HFFc6 (cell line): ENCODE results near the gene P2RX6. TPM values are rescaled to one million over a fixed set of nuclear protein-coding genes. Genes with fewer than 3 reads are reported as not detected.

ENCODE experiments used
- DNase-seq: peaks from one replicate; pipeline ENCODE4 v3.0.0-alpha.2; 2018
- H3K27ac Mint-ChIP-seq: 2 replicates; pipeline ENCODE4 v1.8.0; 2020; ENCODE audit warnings: mild to moderate bottlenecking, mixed read lengths
- H3K27me3 Mint-ChIP-seq: 2 replicates; pipeline ENCODE4 v1.8.0; 2021; ENCODE audit warnings: mild to moderate bottlenecking, moderate library complexity, mixed read lengths; ENCODE audit not compliant: insufficient read depth
- H3K36me3 Mint-ChIP-seq: 2 replicates; pipeline ENCODE4 v1.8.0; 2021; ENCODE audit warnings: low read depth, mixed read lengths
- H3K4me1 Mint-ChIP-seq: 2 replicates; pipeline ENCODE4 v1.8.0; 2020; ENCODE audit warnings: low read depth, mixed read lengths
- H3K4me3 Mint-ChIP-seq: 2 replicates; pipeline ENCODE4 v1.8.0; 2020; ENCODE audit warnings: mild to moderate bottlenecking, moderate library complexity, mixed read lengths
- H3K9me3 Mint-ChIP-seq: 2 replicates; pipeline ENCODE4 v1.8.0; 2020; ENCODE audit warnings: mild to moderate bottlenecking, mixed read lengths
- CTCF ChIP-seq: fragments of 200-600 bp; sonication (generic); IDR thresholded peaks from 2 replicates; pipeline ENCODE4 v1.5.0; 2021; ENCODE audit warnings: antibody characterized with exemption, mild to moderate bottlenecking
- total RNA-seq, 6 experiments: library from RNA; stranded (reverse); fragmentation: NEBNext Ultra II Directional; extraction: Animal tissue kit (Norgen Biotek cat#: 25700); gene quantifications; 2 replicates in 1 of 6; 3 replicates in 5 of 6; pipeline ENCODE4 v1.2.3, GENCODE V29; 2021

The P2RX6 gene
- total RNA-seq, 6 experiments from 2014 or later, result 1.6 to 4.0 (median 1.9) TPM

- DNase-seq, result no peak
- peaks cover 5% of the 10 kb centered on the region; the same call in 1 of the 2 replicates for H3K27me3 Mint-ChIP-seq
- H3K9me3 Mint-ChIP-seq, result no peaks in the 10 kb centered on the region
- H3K4me3 Mint-ChIP-seq, result no peak overlapping the region; the same call in 1 of the 2 replicates
- TF ChIP-seq CTCF, result no peak
- H3K27ac Mint-ChIP-seq, result peak overlapping the region; percentile 79
- H3K36me3 Mint-ChIP-seq, result no peaks in the 10 kb centered on the region
- peaks cover 65% of the 10 kb centered on the region for H3K4me1 Mint-ChIP-seq
Observed at GRCh38 chr22:21042978-21043859, 28.3 kb downstream of the P2RX6 start.

GRCh38 chr22:21043860-21044535 lies 29.0 kb downstream of the P2RX6 start:
- Mint-ChIP-seq H3K36me3 (no peaks in the 10 kb centered on the region), H3K4me3 (peak overlapping the region; percentile 90; the same call in 1 of the 2 replicates), H3K4me1 (peaks cover 58% of the 10 kb centered on the region), H3K9me3 (no peaks in the 10 kb centered on the region), H3K27me3 (peaks cover 5% of the 10 kb centered on the region; the same call in 1 of the 2 replicates), H3K27ac (peak overlapping the region; percentile 99)
- no peak for TF ChIP-seq CTCF
- DNase-seq, result no peak

GRCh38 chr22:21044931-21045584 lies 30.1 kb downstream of the P2RX6 start:
- Mint-ChIP-seq H3K36me3 (no peaks in the 10 kb centered on the region), H3K9me3 (no peaks in the 10 kb centered on the region), H3K27ac (peak overlapping the region; percentile 99), H3K4me1 (peaks cover 52% of the 10 kb centered on the region), H3K4me3 (peak overlapping the region; percentile 90), H3K27me3 (peaks cover 5% of the 10 kb centered on the region; the same call in 1 of the 2 replicates)
- no peak for TF ChIP-seq CTCF
- peak; percentile 64 for DNase-seq

GRCh38 chr22:21045585-21046294 lies 30.8 kb downstream of the P2RX6 start, which contains the start of gene LRRC74B:
Gene LRRC74B, plus strand, starts transcription at chr22:21045946. Its CDS starts 41 bp downstream, at chr22:21045987.
- H3K36me3 Mint-ChIP-seq, result no peaks in the 10 kb centered on the region
- H3K4me3 Mint-ChIP-seq, result peak within 1 kb of the TSS; percentile 90
- TF ChIP-seq CTCF, result no peak
- peaks cover 5% of the 10 kb centered on the region; the same call in 1 of the 2 replicates for H3K27me3 Mint-ChIP-seq
- H3K9me3 Mint-ChIP-seq, result no peaks in the 10 kb centered on the region
- peak; percentile 89 for DNase-seq
- peaks cover 47% of the 10 kb centered on the region for H3K4me1 Mint-ChIP-seq
- H3K27ac Mint-ChIP-seq, result peak within 1 kb of the TSS; percentile 99
